GM23338 (cell line): ENCODE measurements around the gene JCHAIN. TPM values are rescaled to one million over a fixed set of nuclear protein-coding genes. Genes with fewer than 3 reads are reported as not detected.
"Not testable (repeated sequence)": the region's sequence is repeated elsewhere in the genome, so short reads cannot be mapped to it uniquely, and the experiment has no call there.

Experiments
- ATAC-seq: fragments of 200-7000 bp; cut with Tn5 transposase; 3 replicates; pipeline ENCODE4 v1.9.1; 2020
- DNase-seq: peaks from one replicate; pipeline ENCODE4 v3.0.0-alpha.2; 2015; ENCODE audit warnings: low spot score
- H2AFZ ChIP-seq: fragments of 200-600 bp; sonication (generic); 2 replicates; pipeline ENCODE4 v1.8.0; 2016; ENCODE audit warnings: antibody characterized with exemption, mild to moderate bottlenecking, moderate library complexity
- H3F3A ChIP-seq: fragments of 200-600 bp; sonication (generic); replicated peaks from 2 replicates; pipeline ENCODE4 v1.8.0; 2017; ENCODE audit warnings: antibody characterized with exemption, mixed run types, low read depth
- H3K27ac ChIP-seq: fragments of 200-600 bp; sonication (generic); 2 replicates; pipeline ENCODE4 v1.6.1; 2016; ENCODE audit warnings: low read depth
- H3K27me3 ChIP-seq: fragments of 200-600 bp; sonication (generic); 2 replicates; pipeline ENCODE4 v1.8.0; 2016; ENCODE audit warnings: mild to moderate bottlenecking, mixed run types, moderate library complexity; ENCODE audit not compliant: insufficient read depth
- H3K36me3 ChIP-seq: fragments of 200-600 bp; sonication (generic); 2 replicates; pipeline ENCODE4 v1.8.0; 2016; ENCODE audit warnings: mild to moderate bottlenecking; ENCODE audit not compliant: insufficient read depth
- H3K4me1 ChIP-seq: fragments of 200-600 bp; sonication (generic); 2 replicates; pipeline ENCODE4 v1.8.0; 2016; ENCODE audit warnings: mild to moderate bottlenecking, moderate library complexity; ENCODE audit not compliant: insufficient read depth
- H3K4me2 ChIP-seq: fragments of 200-600 bp; sonication (generic); 2 replicates; pipeline ENCODE4 v1.7.1; 2017; ENCODE audit warnings: mixed run types
- H3K4me3 ChIP-seq: fragments of 200-600 bp; sonication (generic); 2 replicates; pipeline ENCODE4 v1.6.1; 2016; ENCODE audit warnings: mixed run types
- H3K79me2 ChIP-seq: fragments of 200-600 bp; sonication (generic); replicated peaks from 2 replicates; pipeline ENCODE4 v1.8.0; 2017; ENCODE audit warnings: mild to moderate bottlenecking; ENCODE audit not compliant: insufficient read depth
- H3K9me2 ChIP-seq: fragments of 200-600 bp; sonication (generic); 2 replicates; pipeline ENCODE4 v1.8.0; 2017; ENCODE audit not compliant: insufficient read depth
- H4K20me1 ChIP-seq: fragments of 200-600 bp; sonication (generic); replicated peaks from 2 replicates; pipeline ENCODE4 v1.8.0; 2017; ENCODE audit warnings: mild to moderate bottlenecking; ENCODE audit not compliant: insufficient read depth
- H3K27ac Mint-ChIP-seq: 2 replicates; pipeline ENCODE4 v1.8.0; 2020; ENCODE audit warnings: inconsistent platforms, mild to moderate bottlenecking, moderate library complexity, mixed read lengths
- H3K27me3 Mint-ChIP-seq: 3 replicates; pipeline ENCODE4 v1.8.0; 2022; ENCODE audit warnings: low read depth, mild to moderate bottlenecking, moderate library complexity, mixed read lengths, inconsistent platforms; ENCODE audit not compliant: insufficient read depth, poor library complexity
- H3K36me3 Mint-ChIP-seq: 3 replicates; pipeline ENCODE4 v1.8.0; 2021; ENCODE audit warnings: low read depth, mild to moderate bottlenecking, inconsistent platforms, moderate library complexity, mixed read lengths
- H3K4me1 Mint-ChIP-seq: 3 replicates; pipeline ENCODE4 v1.8.0; 2020; ENCODE audit warnings: mild to moderate bottlenecking, inconsistent platforms, mixed read lengths
- H3K4me3 Mint-ChIP-seq: 3 replicates; pipeline ENCODE4 v1.8.0; 2021; ENCODE audit warnings: moderate library complexity, mild to moderate bottlenecking, inconsistent platforms, mixed read lengths
- H3K9me3 Mint-ChIP-seq: 3 replicates; pipeline ENCODE4 v1.8.0; 2020; ENCODE audit warnings: moderate library complexity, mild to moderate bottlenecking, inconsistent platforms, mixed read lengths
- CREB1 ChIP-seq: fragments of 250-450 bp; sonication (Bioruptor Pico); IDR thresholded peaks from 2 replicates; pipeline ENCODE4 v1.5.0; 2020; ENCODE audit warnings: low read depth, mild to moderate bottlenecking, moderate library complexity
- CTCF ChIP-seq, 2 experiments: fragments of 200-600 bp in 1 of 2; sonication (generic) in 1 of 2; conservative IDR thresholded peaks; 2 replicates each; pipeline versions ENCODE4 v1.5.1 to v1.6.1; 2016 to 2017; ENCODE audit warnings: antibody characterized with exemption in 2 of 2, low read depth in 2 of 2, mild to moderate bottlenecking in 2 of 2, moderate library complexity in 1 of 2
- EZH2 ChIP-seq: fragments of 200-600 bp; sonication (generic); IDR thresholded peaks from one replicate; pipeline ENCODE4 v1.8.0; 2017; ENCODE audit warnings: antibody characterized with exemption, mild to moderate bottlenecking, low read depth; ENCODE audit not compliant: unreplicated experiment
- EZH2phosphoT487 ChIP-seq: fragments of 200-600 bp; sonication (generic); IDR thresholded peaks from one replicate; pipeline ENCODE4 v1.8.1; 2018; ENCODE audit warnings: antibody characterized with exemption; ENCODE audit not compliant: unreplicated experiment
- JUNB ChIP-seq: IDR thresholded peaks from one replicate; pipeline ENCODE4 v1.6.1; 2016; ENCODE audit warnings: antibody characterized with exemption; ENCODE audit not compliant: unreplicated experiment
- NANOG ChIP-seq: IDR thresholded peaks from 2 replicates; pipeline ENCODE4 v1.6.1; 2016; ENCODE audit warnings: antibody characterized with exemption, borderline replicate concordance
- POLR2AphosphoS5 ChIP-seq: IDR thresholded peaks from 2 replicates; pipeline ENCODE4 v1.6.1; 2016; ENCODE audit warnings: antibody characterized with exemption, low read depth
- STAT1 ChIP-seq: IDR thresholded peaks from one replicate; pipeline ENCODE4 v1.6.1; 2016; ENCODE audit warnings: antibody characterized with exemption; ENCODE audit not compliant: unreplicated experiment
- ZNF114 ChIP-seq: fragments of 250-450 bp; sonication (Bioruptor Pico); IDR thresholded peaks from 2 replicates; pipeline ENCODE4 v1.5.0; 2020; ENCODE audit warnings: mild to moderate bottlenecking, moderate library complexity
- ZNF331 ChIP-seq: fragments of 250-450 bp; sonication (Bioruptor Pico); IDR thresholded peaks from 2 replicates; pipeline ENCODE4 v1.5.0; 2020; ENCODE audit warnings: low read depth, mild to moderate bottlenecking, moderate library complexity
- polyA plus RNA-seq: library from polyadenylated mRNA; unstranded; fragments of >200 nt; fragmentation: Nextera tagmentation; extraction: Ambion mirVana; gene quantifications from 2 replicates; pipeline ENCODE4 v1.2.1, GENCODE V29; 2016
- total RNA-seq: library from RNA; depleted of rRNA; stranded (reverse); fragments of >200 nt; shearing (Covaris generic); gene quantifications from 2 replicates; pipeline ENCODE4 v1.2.3, GENCODE V29; 2014

Gene JCHAIN
- total and polyA plus RNA-seq, 2 experiments from 2014 or later, result 0.23 TPM; not detected in 1

- not testable (repeated sequence) for H3K36me3 ChIP-seq, H3K27me3 Mint-ChIP-seq, H2AFZ ChIP-seq, H3K4me3 ChIP-seq, H4K20me1 ChIP-seq, H3K27ac ChIP-seq, H3K4me3 Mint-ChIP-seq, H3K9me2 ChIP-seq, H3K36me3 Mint-ChIP-seq, ATAC-seq, H3K4me2 ChIP-seq, H3K27ac Mint-ChIP-seq, H3K9me3 Mint-ChIP-seq, H3F3A ChIP-seq, DNase-seq
- peaks cover 14% of the 10 kb centered on the region for H3K79me2 ChIP-seq
- H3K4me1 ChIP-seq, result peaks cover 12% of the 10 kb centered on the region; the same call in 1 of the 2 replicates
- H3K27me3 ChIP-seq, result peaks cover 26% of the 10 kb centered on the region
- H3K4me1 Mint-ChIP-seq, result peaks cover 11% of the 10 kb centered on the region; the same call in 2 of the 3 replicates
Observed at GRCh38 chr4:70702592-70702991, 36.3 kb upstream of the JCHAIN start.

- no peak for TF ChIP-seq STAT1
- TF ChIP-seq POLR2AphosphoS5, result no peak
- no peak for TF ChIP-seq ZNF331
- no peak for TF ChIP-seq NANOG
- no peak for TF ChIP-seq CREB1 (CRISPR knock-in tag)
- no peak for TF ChIP-seq EZH2
- no peak for TF ChIP-seq CTCF (conservative IDR thresholded peaks at IDR 0.05; ENCODE audit: low read depth in 2 of 2)
- TF ChIP-seq ZNF114 (CRISPR knock-in tag), result no peak
- no peak for TF ChIP-seq EZH2phosphoT487
- Mint-ChIP-seq H3K27me3 (peaks cover 6% of the 10 kb centered on the region), H3K4me3 (no peak overlapping the region), H3K36me3 (no peaks in the 10 kb centered on the region; the same call in 2 of the 3 replicates), H3K27ac (no peak overlapping the region), H3K4me1 (peaks cover 8% of the 10 kb centered on the region; the same call in 2 of the 3 replicates), H3K9me3 (no peaks in the 10 kb centered on the region; the same call in 2 of the 3 replicates)
- peaks cover 13% of the 10 kb centered on the region for H3K27me3 ChIP-seq
- no peak overlapping the region for H3K4me3 ChIP-seq
- H4K20me1 ChIP-seq, result no peaks in the 10 kb centered on the region
- no peaks in the 10 kb centered on the region for H3K36me3 ChIP-seq
- H3K27ac ChIP-seq, result no peak overlapping the region
- no peak overlapping the region for H2AFZ ChIP-seq
- peaks cover 7% of the 10 kb centered on the region; the same call in 1 of the 2 replicates for H3K4me1 ChIP-seq
- ATAC-seq (no peak), DNase-seq (no peak)
- H3K4me2 ChIP-seq, result no peak overlapping the region
- H3F3A ChIP-seq, result peaks cover 7% of the 10 kb centered on the region; the same call in 1 of the 2 replicates
- H3K9me2 ChIP-seq, result no peaks in the 10 kb centered on the region
- peaks cover under 1% of the 10 kb centered on the region; the same call in 1 of the 2 replicates for H3K79me2 ChIP-seq
Observed at GRCh38 chr4:70701271-70701670, 35.0 kb upstream of the JCHAIN start.

- no peak overlapping the region for H3K4me3 ChIP-seq
- H3K27me3 Mint-ChIP-seq, result peaks cover 3% of the 10 kb centered on the region
- no peak for TF ChIP-seq JUNB
- no peak for TF ChIP-seq STAT1
- no peak for TF ChIP-seq EZH2phosphoT487
- TF ChIP-seq ZNF331, result no peak
Observed at GRCh38 chr4:70700712-70701111, 34.4 kb upstream of the JCHAIN start.

More at GRCh38 chr4:70700712-70701111, 34.4 kb upstream of the JCHAIN start:
- Histone ChIP-seq H3K27ac (no peak overlapping the region), H2AFZ (no peak overlapping the region), H4K20me1 (no peaks in the 10 kb centered on the region), H3K9me2 (no peaks in the 10 kb centered on the region), H3K79me2 (no peaks in the 10 kb centered on the region), H3F3A (0 out of 2 replicates have a peak, but pooled peaks cover 3% of the 10 kb centered on the region), H3K36me3 (no peaks in the 10 kb centered on the region), H3K4me1 (peaks cover 7% of the 10 kb centered on the region; the same call in 1 of the 2 replicates), H3K4me2 (no peak overlapping the region), H3K27me3 (peaks cover 9% of the 10 kb centered on the region; the same call in 1 of the 2 replicates)
- H3K27ac Mint-ChIP-seq, result no peak overlapping the region
- no peak for DNase-seq
- peaks cover 5% of the 10 kb centered on the region; the same call in 2 of the 3 replicates for H3K4me1 Mint-ChIP-seq
- H3K4me3 Mint-ChIP-seq, result no peak overlapping the region
- H3K36me3 Mint-ChIP-seq, result no peaks in the 10 kb centered on the region; the same call in 2 of the 3 replicates
- no peaks in the 10 kb centered on the region; the same call in 2 of the 3 replicates for H3K9me3 Mint-ChIP-seq
- no peak for ATAC-seq
